Measurements from ENCODE around the gene LIPC. TPM values are rescaled to one million over a fixed set of nuclear protein-coding genes. Genes with fewer than 3 reads are reported as not detected.

LIPC gene
- total and polyA plus RNA-seq, 2 donors: 0.41 to 1.2 TPM

DNA sequence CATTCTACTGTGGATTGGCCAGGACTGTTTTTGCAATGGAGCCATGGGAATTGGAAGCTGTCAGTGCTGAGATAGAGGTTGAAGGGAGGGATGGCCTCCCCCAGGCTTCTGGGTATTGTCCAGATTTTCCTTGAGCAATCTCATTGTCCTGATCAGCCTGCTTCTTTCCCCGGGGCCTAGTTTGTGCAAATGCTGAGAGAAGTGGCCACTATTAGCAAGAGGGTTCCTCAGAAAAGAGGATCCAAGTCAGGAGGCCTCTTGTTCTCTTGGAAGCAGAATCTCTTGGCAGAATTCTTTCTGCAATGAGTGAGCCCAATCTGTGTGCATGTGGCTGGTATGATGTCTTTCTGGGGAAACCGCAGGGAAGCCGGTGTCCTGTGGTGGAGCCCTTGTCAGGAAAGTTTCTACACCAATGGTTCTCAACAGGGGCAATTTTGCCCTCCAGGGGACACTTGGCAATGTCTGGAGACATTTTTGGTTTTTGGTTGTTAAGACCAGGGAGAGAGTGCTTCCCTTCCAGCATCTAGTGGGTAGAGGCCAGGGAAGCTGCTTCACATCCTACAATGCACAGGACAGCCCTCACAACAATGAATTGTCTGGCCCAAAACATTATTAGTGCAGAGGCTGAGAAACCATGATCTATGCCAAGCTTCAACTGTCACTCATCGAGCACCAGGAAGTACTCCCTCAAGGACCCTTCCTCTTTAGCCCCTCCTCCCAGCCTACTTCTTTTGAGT lies 2.0 kb downstream of the LIPC start:
- H3K4me3 ChIP-seq (ENCODE audit: low read depth, low read length): no peak overlapping the region
- 87% methylated on average over 4 of the region's 4 CpGs for WGBS
- no peaks in the 10 kb centered on the region for H3K36me3 ChIP-seq (ENCODE audit: insufficient read depth)
- H3K27ac ChIP-seq (ENCODE audit: low read depth): no peak overlapping the region
- H3K4me1 ChIP-seq (ENCODE audit: insufficient read depth): no peaks in the 10 kb centered on the region
- DNase-seq (ENCODE audit: extremely low spot score): no peak

DNA sequence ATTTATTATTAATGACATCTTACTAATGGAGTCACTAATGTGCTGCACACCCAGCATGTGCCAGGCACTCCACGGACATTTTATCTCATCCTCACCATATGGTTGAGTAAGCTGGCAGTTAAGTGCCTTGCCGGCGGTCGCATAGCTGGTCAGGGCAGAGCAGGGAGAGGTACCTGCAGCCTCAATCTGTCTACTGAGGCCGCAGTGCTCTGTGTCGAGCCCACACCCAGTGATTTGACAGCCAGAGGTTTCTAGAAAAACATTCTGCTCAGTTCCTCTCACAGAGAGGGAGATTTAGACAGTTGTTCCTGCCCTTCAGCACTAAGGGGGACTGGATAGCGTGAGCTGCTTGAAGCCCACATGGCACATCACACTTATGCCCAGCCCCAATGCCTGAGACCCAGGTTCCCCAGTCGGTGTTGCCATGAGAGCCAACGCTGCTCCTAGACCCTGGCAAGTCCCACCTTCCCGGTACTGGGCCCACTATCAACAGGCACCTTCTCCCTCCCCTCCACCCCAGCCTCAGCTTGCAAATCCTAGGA lies 2.6 kb downstream of the LIPC start:
- no peak for DNase-seq (ENCODE audit: extremely low spot score)
- Histone ChIP-seq H3K4me1 (ENCODE audit: insufficient read depth) (no peaks in the 10 kb centered on the region), H3K4me3 (ENCODE audit: low read depth, low read length) (no peak overlapping the region), H3K27ac (ENCODE audit: low read depth) (no peak overlapping the region), H3K36me3 (ENCODE audit: insufficient read depth) (no peaks in the 10 kb centered on the region)
- 90% methylated on average over 10 of the region's 10 CpGs for WGBS

DNA sequence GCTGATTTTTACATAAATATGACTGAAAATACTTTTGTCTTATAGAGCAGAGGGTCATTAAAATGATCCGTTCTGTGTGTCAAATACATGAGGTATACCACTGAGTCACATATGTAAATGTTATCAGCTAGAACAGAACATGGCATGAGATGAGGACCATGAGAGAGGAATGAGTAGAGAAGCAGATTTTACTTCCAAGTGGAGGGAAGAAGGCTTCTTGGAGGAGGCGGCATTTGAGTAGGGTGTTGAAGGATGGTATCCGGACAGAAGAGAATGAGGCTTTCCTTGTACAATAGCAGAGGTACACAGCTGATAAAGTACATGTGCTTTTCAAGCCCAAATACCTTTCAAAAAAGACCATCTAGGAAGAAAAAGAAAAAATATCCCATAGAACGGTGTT lies 4.8 kb downstream of the LIPC start:
- Histone ChIP-seq H3K4me1 (ENCODE audit: insufficient read depth) (peaks cover 2% of the 10 kb centered on the region), H3K36me3 (ENCODE audit: insufficient read depth) (no peaks in the 10 kb centered on the region), H3K27ac (ENCODE audit: low read depth) (no peak overlapping the region), H3K4me3 (ENCODE audit: low read depth, low read length) (no peak overlapping the region)
- 93% methylated on average over 4 of the region's 4 CpGs for WGBS
- DNase-seq (ENCODE audit: extremely low spot score): no peak

DNA sequence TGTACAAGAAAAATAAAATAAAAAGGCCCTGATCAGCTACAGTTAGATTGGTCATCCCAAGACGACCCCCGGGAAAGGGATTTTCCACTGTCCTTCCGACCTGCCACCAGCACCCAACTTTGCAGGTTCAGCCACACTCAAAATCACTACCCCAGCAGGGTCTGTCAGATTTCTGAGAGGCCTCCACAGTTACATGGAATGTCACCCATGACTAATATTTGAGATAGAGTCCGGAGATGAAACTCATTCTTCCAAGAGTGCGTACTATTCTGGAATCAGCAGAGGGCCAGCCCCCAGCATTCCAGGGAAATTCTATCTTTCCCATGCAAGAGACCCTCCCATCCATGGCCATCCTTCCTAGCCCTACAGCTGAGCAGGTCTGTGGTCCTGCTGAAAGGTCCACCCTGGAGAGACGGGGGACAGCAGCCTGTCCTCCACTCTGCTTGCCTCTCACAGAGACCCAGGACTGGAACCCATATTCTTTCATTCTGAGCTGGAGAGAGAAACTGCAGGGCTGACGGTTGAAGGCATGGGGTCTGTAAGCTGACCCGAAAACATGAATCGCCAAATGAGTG lies 5.8 kb downstream of the LIPC start:
- DNase-seq (ENCODE audit: extremely low spot score): no peak
- Histone ChIP-seq H3K36me3 (ENCODE audit: insufficient read depth) (no peaks in the 10 kb centered on the region), H3K4me1 (ENCODE audit: insufficient read depth) (peaks cover 2% of the 10 kb centered on the region), H3K27ac (ENCODE audit: low read depth) (no peak overlapping the region), H3K4me3 (ENCODE audit: low read depth, low read length) (no peak overlapping the region)
- 96% methylated on average over 9 of the region's 9 CpGs for WGBS

- Histone ChIP-seq H3K4me1 (ENCODE audit: insufficient read depth) (peaks cover 2% of the 10 kb centered on the region), H3K36me3 (ENCODE audit: insufficient read depth) (no peaks in the 10 kb centered on the region), H3K27ac (ENCODE audit: low read depth) (no peak overlapping the region), H3K4me3 (ENCODE audit: low read depth, low read length) (no peak overlapping the region)
- WGBS: 94% methylated on average over 9 of the region's 9 CpGs
- DNase-seq (ENCODE audit: extremely low spot score): no peak
These were observed 6.3 kb downstream of the LIPC start for GRCh38 chr15:58438111-58438510.

DNA sequence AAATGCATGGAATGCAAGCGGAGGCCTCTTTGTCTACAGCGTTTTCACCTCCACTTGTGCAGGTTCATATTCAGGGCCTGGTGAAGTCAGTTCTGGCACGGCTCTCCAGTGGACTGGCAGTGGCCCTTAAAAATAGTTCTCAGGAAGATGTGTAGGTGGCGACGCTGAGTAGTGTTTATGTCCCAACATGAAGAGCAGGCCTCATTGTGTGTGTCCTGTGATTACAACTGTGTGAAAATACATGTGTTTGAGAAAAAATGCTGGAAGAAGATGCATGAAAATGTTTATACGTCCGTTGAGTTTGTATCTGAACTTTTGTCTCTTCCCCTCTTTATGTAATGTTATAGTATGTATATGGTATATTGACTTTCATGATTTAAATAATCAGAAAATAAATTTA lies 7.2 kb downstream of the LIPC start:
- Histone ChIP-seq H3K27ac (ENCODE audit: low read depth) (no peak overlapping the region), H3K4me3 (ENCODE audit: low read depth, low read length) (no peak overlapping the region), H3K36me3 (ENCODE audit: insufficient read depth) (no peaks in the 10 kb centered on the region), H3K4me1 (ENCODE audit: insufficient read depth) (peaks cover 2% of the 10 kb centered on the region)
- 83% methylated on average over 7 of the region's 7 CpGs for WGBS
- no peak for DNase-seq (ENCODE audit: extremely low spot score)

DNA sequence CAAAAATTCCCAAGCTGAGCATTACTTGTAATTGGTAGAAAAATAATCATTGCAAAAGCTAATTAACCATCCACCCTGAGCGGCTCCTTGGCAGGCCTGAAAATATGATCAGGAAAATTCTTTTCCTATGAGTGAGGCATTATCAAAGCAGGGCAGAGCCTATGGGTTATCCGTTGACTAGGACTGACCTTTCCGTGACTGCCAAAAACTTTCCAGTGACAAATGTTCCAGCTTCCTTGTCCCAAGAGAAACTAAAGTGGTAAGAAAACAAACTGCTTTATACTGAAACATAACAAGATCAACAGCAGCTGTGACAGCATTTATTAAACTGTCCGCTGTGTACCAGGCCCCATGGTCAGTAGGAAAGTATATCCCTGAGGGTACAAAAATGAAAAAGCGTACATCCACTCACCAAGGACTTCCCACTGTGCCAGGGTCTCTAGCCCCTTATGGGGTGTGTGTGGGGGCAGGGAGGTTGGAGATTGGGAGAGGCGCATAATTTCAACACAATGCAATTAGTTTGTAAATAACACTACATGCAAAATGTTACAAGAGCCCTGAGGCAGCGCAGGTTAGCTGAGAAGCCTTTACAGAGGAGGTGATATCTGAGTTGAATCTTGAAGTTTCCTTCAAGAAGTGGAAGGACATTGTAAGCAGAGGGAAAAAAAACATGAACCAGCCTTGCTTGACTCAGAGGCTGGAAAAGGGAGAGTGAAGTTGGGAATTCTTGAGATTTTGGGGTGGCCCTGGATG lies 8.5 kb downstream of the LIPC start:
- no peak for DNase-seq (ENCODE audit: extremely low spot score)
- H3K4me3 ChIP-seq (ENCODE audit: low read depth, low read length): no peak overlapping the region
- H3K4me1 ChIP-seq (ENCODE audit: insufficient read depth): peaks cover 2% of the 10 kb centered on the region
- WGBS: 75% methylated on average over 7 of the region's 7 CpGs
- no peaks in the 10 kb centered on the region for H3K36me3 ChIP-seq (ENCODE audit: insufficient read depth)
- peak overlapping the region; percentile 46 for H3K27ac ChIP-seq (ENCODE audit: low read depth)

DNA sequence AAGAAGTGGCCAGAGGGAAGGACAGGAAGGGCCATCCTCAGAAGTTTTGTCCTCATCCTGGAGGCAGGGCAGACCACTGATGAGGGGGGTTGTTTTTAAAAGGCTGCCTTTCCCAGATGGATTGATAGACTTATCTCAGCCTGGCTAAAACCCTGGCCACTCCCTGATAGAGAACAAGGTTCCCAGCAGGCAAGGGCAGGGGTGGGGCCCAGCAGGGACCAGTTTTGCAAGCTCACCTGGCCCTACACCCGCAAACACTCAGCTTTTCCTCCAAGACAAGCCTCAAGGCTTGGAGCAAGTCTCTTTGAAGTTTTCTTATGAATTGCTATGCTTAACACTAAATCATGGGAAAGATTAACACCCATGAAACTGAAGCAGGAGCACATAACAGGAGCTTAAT lies 9.1 kb downstream of the LIPC start:
- no peak for DNase-seq (ENCODE audit: extremely low spot score)

GRCh38 chr15:58441376-58442070 lies 9.7 kb downstream of the LIPC start:
- WGBS: 79% methylated on average over 9 of the region's 9 CpGs
- Histone ChIP-seq H3K4me1 (ENCODE audit: insufficient read depth) (peaks cover 2% of the 10 kb centered on the region), H3K36me3 (ENCODE audit: insufficient read depth) (no peaks in the 10 kb centered on the region), H3K27ac (ENCODE audit: low read depth) (peak overlapping the region; percentile 6), H3K4me3 (ENCODE audit: low read depth, low read length) (no peak overlapping the region)
- no peak for DNase-seq (ENCODE audit: extremely low spot score)

More for the DNA sequence above, 9.1 kb downstream of the LIPC start:
- peaks cover 2% of the 10 kb centered on the region for H3K4me1 ChIP-seq (ENCODE audit: insufficient read depth)
- no peak overlapping the region for H3K4me3 ChIP-seq (ENCODE audit: low read depth, low read length)
- peak overlapping the region; percentile 46 for H3K27ac ChIP-seq (ENCODE audit: low read depth)
- no peaks in the 10 kb centered on the region for H3K36me3 ChIP-seq (ENCODE audit: insufficient read depth)
- WGBS: 88% methylated on average over 1 of the region's 1 CpG

GRCh38 chr15:58442122-58442521 lies 10.3 kb downstream of the LIPC start:
- 77% methylated on average over 4 of the region's 4 CpGs for WGBS
- Histone ChIP-seq H3K4me3 (ENCODE audit: low read depth, low read length) (no peak overlapping the region), H3K4me1 (ENCODE audit: insufficient read depth) (peaks cover 2% of the 10 kb centered on the region), H3K36me3 (ENCODE audit: insufficient read depth) (no peaks in the 10 kb centered on the region), H3K27ac (ENCODE audit: low read depth) (peak overlapping the region; percentile 6)
- no peak for DNase-seq (ENCODE audit: extremely low spot score)

GRCh38 chr15:58443308-58443707 lies 11.5 kb downstream of the LIPC start:
- no peak for DNase-seq (ENCODE audit: extremely low spot score)
- no peak overlapping the region for H3K4me3 ChIP-seq (ENCODE audit: low read depth, low read length)
- H3K27ac ChIP-seq (ENCODE audit: low read depth): no peak overlapping the region
- WGBS: 96% methylated on average over 4 of the region's 4 CpGs
- no peaks in the 10 kb centered on the region for H3K36me3 ChIP-seq (ENCODE audit: insufficient read depth)
- peaks cover 2% of the 10 kb centered on the region for H3K4me1 ChIP-seq (ENCODE audit: insufficient read depth)

DNA sequence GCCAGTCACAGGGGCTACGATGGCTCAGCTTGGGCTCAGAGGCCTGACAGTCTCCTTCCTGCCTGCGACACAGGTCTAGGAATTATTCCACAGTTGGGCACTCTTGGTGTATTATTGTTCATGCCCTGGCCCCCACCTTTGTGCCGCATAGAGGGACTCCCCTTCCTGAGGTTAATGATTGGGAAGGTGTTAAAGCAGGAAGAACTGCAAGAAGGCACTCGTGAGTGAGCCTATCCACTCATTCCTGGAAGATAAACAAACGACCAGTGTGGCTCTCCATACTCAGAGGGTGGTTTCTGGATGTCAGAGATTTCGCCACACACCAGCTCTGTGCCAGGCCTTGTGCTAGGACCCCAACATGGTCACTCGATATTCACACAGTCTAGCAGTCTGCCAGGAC lies 12.3 kb downstream of the LIPC start:
- Histone ChIP-seq H3K27ac (ENCODE audit: low read depth) (no peak overlapping the region), H3K4me3 (ENCODE audit: low read depth, low read length) (no peak overlapping the region), H3K4me1 (ENCODE audit: insufficient read depth) (peaks cover 2% of the 10 kb centered on the region), H3K36me3 (ENCODE audit: insufficient read depth) (no peaks in the 10 kb centered on the region)
- 82% methylated on average over 7 of the region's 7 CpGs for WGBS
- no peak for DNase-seq (ENCODE audit: extremely low spot score)

- Histone ChIP-seq H3K4me3 (ENCODE audit: low read depth, low read length) (no peak overlapping the region), H3K27ac (ENCODE audit: low read depth) (no peak overlapping the region), H3K36me3 (ENCODE audit: insufficient read depth) (no peaks in the 10 kb centered on the region), H3K4me1 (ENCODE audit: insufficient read depth) (peaks cover 2% of the 10 kb centered on the region)
- no peak for DNase-seq (ENCODE audit: extremely low spot score)
- WGBS: 76% methylated on average over 11 of the region's 11 CpGs
These were observed 13.0 kb downstream of the LIPC start for GRCh38 chr15:58444658-58445332.

All from urinary bladder (tissue), 4 donors.